Putamen (tissue), 1 donor: ENCODE data around the gene SMAD2.
"Not testable (repeated sequence)": the region's sequence is repeated elsewhere in the genome, so short reads cannot be mapped to it uniquely, and the experiment has no call there.

Experiments used
- DNase-seq: peaks from one replicate; pipeline ENCODE4 v3.0.0-alpha.2; 2016; ENCODE audit warnings: low spot score

Gene SMAD2

GRCh38 chr18:47842836-47843235 lies 87.6 kb downstream of the SMAD2 start:
- DNase-seq: no peak

- DNase-seq: no peak
Measured at GRCh38 chr18:47838396-47838795, 92.1 kb downstream of the SMAD2 start.

- DNase-seq: no peak
Measured at GRCh38 chr18:47832348-47832747, 98.1 kb downstream of the SMAD2 start.

- no peak for DNase-seq
Measured at GRCh38 chr18:47831351-47831750, 99.1 kb downstream of the SMAD2 start.

GRCh38 chr18:47830772-47831171 lies 99.7 kb downstream of the SMAD2 start:
- no peak for DNase-seq

GRCh38 chr18:47829831-47830230 lies 100.6 kb downstream of the SMAD2 start:
- DNase-seq: no peak

GRCh38 chr18:47828031-47828430 lies 102.4 kb downstream of the SMAD2 start:
- not testable (repeated sequence) for DNase-seq

- DNase-seq: no peak
Measured at GRCh38 chr18:47826157-47827074, 104.0 kb downstream of the SMAD2 start.

GRCh38 chr18:47821314-47821713 lies 109.1 kb downstream of the SMAD2 start:
- no peak for DNase-seq

GRCh38 chr18:47817795-47818077 lies 112.7 kb downstream of the SMAD2 start:
- DNase-seq: no peak

- no peak for DNase-seq
Measured at GRCh38 chr18:47817017-47817794, 113.3 kb downstream of the SMAD2 start.

GRCh38 chr18:47815486-47816270 lies 114.8 kb downstream of the SMAD2 start:
- DNase-seq: no peak

GRCh38 chr18:47809420-47809819 lies 121.0 kb downstream of the SMAD2 start:
- no peak for DNase-seq

- no peak for DNase-seq
Measured at GRCh38 chr18:47802802-47803201, 127.7 kb downstream of the SMAD2 start.

GRCh38 chr18:47801817-47802216 lies 128.6 kb downstream of the SMAD2 start:
- no peak for DNase-seq

- no peak for DNase-seq
Measured at GRCh38 chr18:47800756-47801155, 129.7 kb downstream of the SMAD2 start.

- no peak for DNase-seq
Measured at GRCh38 chr18:47800248-47800647, 130.2 kb downstream of the SMAD2 start.

GRCh38 chr18:47799376-47799775 lies 131.1 kb downstream of the SMAD2 start:
- no peak for DNase-seq

- DNase-seq: no peak
Measured at GRCh38 chr18:47798366-47798765, 132.1 kb downstream of the SMAD2 start.

GRCh38 chr18:47797126-47797525 lies 133.3 kb downstream of the SMAD2 start:
- no peak for DNase-seq

GRCh38 chr18:47795434-47795814 lies 135.0 kb downstream of the SMAD2 start:
- no peak for DNase-seq

GRCh38 chr18:47794725-47795433 lies 135.6 kb downstream of the SMAD2 start:
- DNase-seq: no peak
